Measurements from ENCODE around the gene TTR.

TTR gene

GRCh38 chr18:31617031-31617717, 25.5 kb downstream of the TTR start:
- DNase-seq: no peak

- DNase-seq: no peak
Observed at GRCh38 chr18:31618801-31619200, 27.1 kb downstream of the TTR start.

GRCh38 chr18:31619291-31619690, 27.6 kb downstream of the TTR start:
- DNase-seq: no peak

- DNase-seq: no peak
Observed at GRCh38 chr18:31624892-31625640, 33.4 kb downstream of the TTR start.

- no peak for DNase-seq
Observed at GRCh38 chr18:31626409-31626808, 34.7 kb downstream of the TTR start.

- no peak for DNase-seq
Observed at GRCh38 chr18:31630549-31630948, 38.9 kb downstream of the TTR start.

- DNase-seq: no peak
Observed at GRCh38 chr18:31631526-31631925, 39.8 kb downstream of the TTR start.

- DNase-seq: no peak
Observed at GRCh38 chr18:31632356-31632755, 40.7 kb downstream of the TTR start.

GRCh38 chr18:31633392-31634330, 42.0 kb downstream of the TTR start:
- DNase-seq: no peak

- no peak for DNase-seq
Observed at GRCh38 chr18:31634331-31634713, 42.6 kb downstream of the TTR start.

- DNase-seq: no peak
Observed at GRCh38 chr18:31636387-31636786, 44.7 kb downstream of the TTR start.

- no peak for DNase-seq
Observed at GRCh38 chr18:31637445-31637844, 45.8 kb downstream of the TTR start.

GRCh38 chr18:31643003-31643402, 51.3 kb downstream of the TTR start:
- no peak for DNase-seq

- no peak for DNase-seq
Observed at GRCh38 chr18:31645411-31645810, 53.7 kb downstream of the TTR start.

GRCh38 chr18:31646332-31647126, 54.9 kb downstream of the TTR start:
- DNase-seq: no peak

- DNase-seq: no peak
Observed at GRCh38 chr18:31647127-31647753, 55.6 kb downstream of the TTR start.
